GM12891 (cell line): Measurements from ENCODE around the gene PSAP.

Source experiments
- PAX5 ChIP-seq: IDR thresholded peaks from 2 replicates; pipeline ENCODE4 v1.6.1; 2011; ENCODE audit warnings: low read length, moderate library complexity, mild to moderate bottlenecking; ENCODE audit not compliant: insufficient read depth, severe bottlenecking
- POLR2A ChIP-seq: IDR thresholded peaks from 2 replicates; pipeline ENCODE4 v1.6.1; 2011; ENCODE audit warnings: low read depth, low read length, control low read depth
- SPI1 ChIP-seq: IDR thresholded peaks from 2 replicates; pipeline ENCODE4 v1.6.1; 2011; ENCODE audit warnings: low read depth, low read length, control low read depth

- TF ChIP-seq POLR2A = no peak
- no peak for TF ChIP-seq SPI1
- no peak for TF ChIP-seq PAX5
Measured at GRCh38 chr10:71857934-71858890, 7.2 kb upstream of the PSAP start.
